Measurements from ENCODE around the gene AFAP1L1. TPM values are rescaled to one million over a fixed set of nuclear protein-coding genes. Genes with fewer than 3 reads are reported as not detected.

The AFAP1L1 gene
- total RNA-seq, result 9.0 and 9.7 TPM in 2 replicates

GRCh38 chr5:149271716-149272563 lies at the start of gene AFAP1L1:
TSS of gene AFAP1L1 (plus strand) at chr5:149271859. CDS start at chr5:149271969, 110 bp downstream.

GRCh38 chr5:149345147-149345891 lies 73.7 kb downstream of the AFAP1L1 start, which contains the start of gene GRPEL2:
TSS of gene GRPEL2 (plus strand) at chr5:149345499. CDS start at chr5:149345540, 41 bp downstream.

GRCh38 chr5:149357370-149358293 lies 86.0 kb downstream of the AFAP1L1 start, which contains the start of gene PCYOX1L:
TSS of gene PCYOX1L (plus strand) at chr5:149358046. CDS start at chr5:149358069, 23 bp downstream.

GRCh38 chr5:149379177-149379761 lies 107.6 kb downstream of the AFAP1L1 start, which contains the start of gene IL17B:
TSS of gene IL17B (minus strand) at chr5:149379292. CDS start at chr5:149379225, 67 bp downstream.

Other genes starting within 250 kb of the AFAP1L1 start
- 0.48 and 0.52 TPM in 2 replicates for gene SH3TC2, start 208.8 kb upstream of the AFAP1L1 start, total RNA-seq
- gene ABLIM3, start 130.4 kb upstream of the AFAP1L1 start, total RNA-seq, result 84.9 and 91.3 TPM in 2 replicates
- 7.9 and 19.3 TPM in 2 replicates for gene GRPEL2, start 73.6 kb downstream of the AFAP1L1 start, total RNA-seq
- 10.4 and 14.2 TPM in 2 replicates for gene PCYOX1L, start 86.2 kb downstream of the AFAP1L1 start, total RNA-seq
- gene IL17B, start 107.4 kb downstream of the AFAP1L1 start, total RNA-seq, result 0.80 and 1.2 TPM in 2 replicates